Stimulated activated CD8-positive, alpha-beta memory T cell treated with anti-CD3 and anti-CD28 coated beads, Interleukin-2, amount 100 ng/mL, for 48 hours (primary cell): ENCODE data around the gene CXCL12.

Experiments used
- DNase-seq, 2 donors: peaks; one replicate each; pipeline ENCODE4 v3.0.0-alpha.2; 2020; ENCODE audit warnings: low read depth in 2 of 2

CXCL12 gene

GRCh38 chr10:44385696-44386441, 972 bp upstream of the CXCL12 start:
- no peak for DNase-seq

GRCh38 chr10:44384601-44385025, 284 bp downstream of the CXCL12 start:
- DNase-seq, result no peak

- DNase-seq, result no peak
Measured at GRCh38 chr10:44383749-44384600, 922 bp downstream of the CXCL12 start.

GRCh38 chr10:44382981-44383748, 1.7 kb downstream of the CXCL12 start:
- DNase-seq, result no peak

GRCh38 chr10:44382131-44382858, 2.6 kb downstream of the CXCL12 start:
- DNase-seq, result no peak

GRCh38 chr10:44380829-44381600, 3.9 kb downstream of the CXCL12 start:
- DNase-seq, result no peak

- DNase-seq, result no peak
Measured at GRCh38 chr10:44379907-44380306, 5.0 kb downstream of the CXCL12 start.

- no peak for DNase-seq
Measured at GRCh38 chr10:44378626-44379025, 6.3 kb downstream of the CXCL12 start.

GRCh38 chr10:44377651-44378310, 7.1 kb downstream of the CXCL12 start:
- DNase-seq, result no peak

GRCh38 chr10:44376472-44377099, 8.3 kb downstream of the CXCL12 start:
- no peak for DNase-seq

- DNase-seq, result no peak
Measured at GRCh38 chr10:44374155-44374554, 10.7 kb downstream of the CXCL12 start.

- DNase-seq, result no peak
Measured at GRCh38 chr10:44373341-44373995, 11.4 kb downstream of the CXCL12 start.

GRCh38 chr10:44372181-44372580, 12.7 kb downstream of the CXCL12 start:
- no peak for DNase-seq

- no peak for DNase-seq
Measured at GRCh38 chr10:44370731-44371248, 14.1 kb downstream of the CXCL12 start.

- DNase-seq, result no peak
Measured at GRCh38 chr10:44369854-44370253, 15.0 kb downstream of the CXCL12 start.

- no peak for DNase-seq
Measured at GRCh38 chr10:44369296-44369695, 15.6 kb downstream of the CXCL12 start.

GRCh38 chr10:44368637-44369036, 16.3 kb downstream of the CXCL12 start:
- no peak for DNase-seq

GRCh38 chr10:44366941-44367630, 17.8 kb downstream of the CXCL12 start:
- DNase-seq, result no peak
